Cardiac fibroblast (primary cell): Measurements from ENCODE around the gene TBC1D24.

Source experiments
- DNase-seq, 2 donors: peaks; one replicate each; pipeline versions ENCODE4 v3.0.0 to v3.0.0-alpha.2; 2010; ENCODE audit warnings: low read depth in 2 of 2
- H3K4me3 ChIP-seq, 2 donors: replicated peaks in 1 of 2; 1 replicate in 1 of 2; 2 replicates in 1 of 2; pipeline ENCODE4 v1.5.1; 2011; ENCODE audit warnings: low read depth in 2 of 2, low read length in 2 of 2, mild to moderate bottlenecking in 2 of 2, moderate library complexity in 1 of 2
- TF ChIP-seq, protein P1 (sequence below): IDR thresholded peaks from one replicate; pipeline ENCODE4 v1.5.1; 2011; ENCODE audit warnings: low read depth, mild to moderate bottlenecking, low read length, inconsistent platforms

Gene TBC1D24

DNA sequence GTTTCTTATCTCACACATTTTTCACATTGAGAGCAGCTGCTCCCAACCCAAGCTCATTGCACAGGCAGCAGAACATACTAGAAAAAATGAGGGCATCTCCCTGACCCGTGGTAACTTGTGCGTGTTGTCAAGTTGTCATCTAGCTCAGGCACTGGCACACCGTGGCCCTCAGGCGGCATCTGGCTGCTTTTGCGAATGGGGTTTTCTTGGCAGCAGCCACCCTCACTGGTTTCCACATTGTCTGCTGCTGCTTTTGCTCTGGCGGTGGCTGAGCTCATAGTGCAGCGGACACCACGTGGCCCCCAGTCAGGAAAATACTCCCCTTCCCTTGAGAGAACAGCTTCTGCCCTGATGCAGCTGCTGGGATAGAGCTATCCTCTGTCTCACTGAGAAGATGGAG lies 24.4 kb upstream of the TBC1D24 start:
- no peak for DNase-seq
- TF ChIP-seq, protein P1, sequence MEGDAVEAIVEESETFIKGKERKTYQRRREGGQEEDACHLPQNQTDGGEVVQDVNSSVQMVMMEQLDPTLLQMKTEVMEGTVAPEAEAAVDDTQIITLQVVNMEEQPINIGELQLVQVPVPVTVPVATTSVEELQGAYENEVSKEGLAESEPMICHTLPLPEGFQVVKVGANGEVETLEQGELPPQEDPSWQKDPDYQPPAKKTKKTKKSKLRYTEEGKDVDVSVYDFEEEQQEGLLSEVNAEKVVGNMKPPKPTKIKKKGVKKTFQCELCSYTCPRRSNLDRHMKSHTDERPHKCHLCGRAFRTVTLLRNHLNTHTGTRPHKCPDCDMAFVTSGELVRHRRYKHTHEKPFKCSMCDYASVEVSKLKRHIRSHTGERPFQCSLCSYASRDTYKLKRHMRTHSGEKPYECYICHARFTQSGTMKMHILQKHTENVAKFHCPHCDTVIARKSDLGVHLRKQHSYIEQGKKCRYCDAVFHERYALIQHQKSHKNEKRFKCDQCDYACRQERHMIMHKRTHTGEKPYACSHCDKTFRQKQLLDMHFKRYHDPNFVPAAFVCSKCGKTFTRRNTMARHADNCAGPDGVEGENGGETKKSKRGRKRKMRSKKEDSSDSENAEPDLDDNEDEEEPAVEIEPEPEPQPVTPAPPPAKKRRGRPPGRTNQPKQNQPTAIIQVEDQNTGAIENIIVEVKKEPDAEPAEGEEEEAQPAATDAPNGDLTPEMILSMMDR, result no peak
- H3K4me3 ChIP-seq, result no peak overlapping the region

DNA sequence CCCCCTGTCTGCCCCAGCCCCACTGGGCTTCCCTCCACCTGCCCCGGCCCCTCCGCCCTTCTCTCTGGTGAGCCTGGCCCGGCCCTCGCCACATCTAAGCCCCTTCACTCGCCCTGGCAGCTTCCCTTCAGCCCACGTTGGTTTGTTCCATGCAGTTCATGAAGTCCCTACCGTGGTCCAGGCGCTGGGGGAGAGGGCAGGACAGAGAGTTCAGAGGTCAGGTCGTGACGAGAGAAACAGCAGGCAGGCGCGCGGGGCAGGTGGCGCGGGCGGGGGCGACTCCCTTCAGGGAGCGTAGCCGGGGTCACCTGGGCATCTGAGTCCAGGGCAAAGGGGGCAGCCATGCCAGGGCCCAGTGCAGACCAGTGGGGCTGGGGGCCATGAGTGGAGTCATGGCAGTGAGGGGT lies 23.9 kb upstream of the TBC1D24 start:
- DNase-seq, result no peak
- H3K4me3 ChIP-seq, result no peak overlapping the region
- TF ChIP-seq, protein P1, result no peak

DNA sequence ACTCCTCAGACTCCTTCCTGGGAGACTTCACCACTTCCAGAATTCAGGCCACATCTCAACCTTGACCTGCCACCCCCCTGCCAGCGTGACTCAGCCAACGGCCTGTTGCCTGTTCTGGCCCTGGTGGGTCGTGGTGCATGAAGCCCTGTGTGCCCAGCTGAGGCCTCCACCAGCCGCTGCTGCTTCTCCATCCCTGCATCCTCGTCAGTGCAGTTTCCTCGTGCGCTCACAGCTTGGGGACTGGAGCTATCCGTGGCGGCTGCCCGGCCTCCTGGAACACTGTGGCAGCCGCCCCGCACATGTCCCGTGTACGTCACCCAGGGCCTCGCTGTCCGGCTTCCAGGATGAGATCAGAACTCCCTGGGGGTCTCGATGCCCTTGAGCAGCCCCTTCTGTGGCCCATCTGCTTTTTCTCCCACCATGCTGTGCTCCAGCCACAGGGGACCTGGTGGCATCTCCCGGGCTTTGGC lies 23.0 kb upstream of the TBC1D24 start:
- TF ChIP-seq, protein P1, result no peak
- H3K4me3 ChIP-seq, result no peak overlapping the region
- DNase-seq, result no peak

DNA sequence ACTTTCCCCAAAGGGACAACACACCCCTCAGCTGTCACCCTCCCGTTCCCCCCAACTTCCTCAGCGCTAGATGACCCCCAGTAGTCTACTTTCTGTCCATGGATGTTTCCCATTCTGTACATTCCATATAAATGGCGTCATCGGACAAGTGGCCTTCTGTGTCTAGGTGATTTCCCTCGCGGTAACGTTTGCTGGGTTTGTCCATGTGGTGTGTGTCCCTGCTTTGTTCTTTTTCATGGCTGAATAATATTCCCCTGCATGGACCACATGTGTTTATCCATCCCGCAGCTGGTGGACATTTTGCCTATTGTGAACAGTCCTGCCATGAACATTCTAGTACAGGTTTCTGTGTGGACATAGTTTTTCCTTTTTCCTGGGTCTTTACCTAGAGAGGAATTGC lies 22.3 kb upstream of the TBC1D24 start:
- DNase-seq, result no peak
- TF ChIP-seq, protein P1, result no peak
- no peak overlapping the region for H3K4me3 ChIP-seq

DNA sequence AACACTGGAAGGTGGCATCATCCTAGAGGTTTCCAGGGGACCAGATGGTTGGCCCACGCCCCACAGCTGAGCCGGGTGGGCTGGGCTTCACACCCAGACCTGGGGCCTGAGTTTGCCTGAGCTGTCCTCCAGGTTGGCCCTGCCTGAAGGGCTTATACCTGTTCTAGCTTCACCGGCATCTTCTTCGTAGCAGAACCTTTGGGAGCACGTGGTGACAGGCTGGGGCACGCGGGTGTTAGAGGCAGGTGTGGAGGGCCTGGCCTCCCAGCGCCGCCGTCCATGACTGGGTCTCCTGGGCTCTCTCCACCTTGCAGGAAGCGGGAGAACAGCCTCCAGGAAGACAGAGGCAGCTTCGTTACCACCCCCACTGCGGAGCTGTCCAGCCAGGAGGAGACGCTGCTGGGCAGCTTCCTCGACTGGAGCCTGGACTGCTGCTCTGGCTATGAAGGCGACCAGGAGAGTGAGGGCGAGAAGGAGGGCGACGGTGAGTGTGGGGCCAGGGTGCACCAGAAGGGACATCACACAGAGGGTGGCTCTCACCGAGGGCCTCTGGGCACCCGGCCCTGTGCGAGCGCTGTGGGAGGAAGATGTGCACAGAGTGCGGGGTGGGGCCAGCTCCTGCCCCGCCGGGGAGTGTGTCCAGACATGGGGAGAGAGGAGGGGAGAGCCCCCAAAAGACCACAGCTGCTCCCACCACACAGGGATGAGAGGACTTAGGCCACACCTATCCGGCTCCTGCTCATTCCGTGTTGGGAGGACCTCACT lies 19.7 kb upstream of the TBC1D24 start:
- no peak overlapping the region for H3K4me3 ChIP-seq
- TF ChIP-seq, protein P1, result no peak
- DNase-seq, result no peak

DNA sequence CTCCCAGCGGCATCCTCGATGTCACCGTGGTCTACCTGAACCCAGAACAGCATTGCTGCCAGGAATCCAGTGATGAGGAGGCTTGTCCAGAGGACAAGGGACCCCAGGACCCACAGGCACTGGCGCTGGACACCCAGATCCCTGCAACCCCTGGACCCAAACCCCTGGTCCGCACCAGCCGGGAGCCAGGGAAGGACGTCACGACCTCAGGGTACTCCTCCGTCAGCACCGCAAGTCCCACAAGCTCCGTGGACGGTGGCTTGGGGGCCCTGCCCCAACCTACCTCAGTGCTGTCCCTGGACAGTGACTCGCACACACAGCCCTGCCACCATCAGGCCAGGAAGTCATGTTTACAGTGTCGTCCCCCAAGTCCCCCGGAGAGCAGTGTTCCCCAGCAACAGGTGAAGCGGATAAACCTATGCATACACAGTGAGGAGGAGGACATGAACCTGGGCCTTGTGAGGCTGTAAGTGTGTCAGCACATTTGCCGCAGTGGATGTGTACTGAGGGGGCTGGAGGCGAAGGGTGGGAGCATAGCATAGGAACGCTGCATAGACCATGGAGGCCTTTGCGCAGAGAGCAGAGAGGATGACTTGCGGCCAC lies 18.3 kb upstream of the TBC1D24 start:
- TF ChIP-seq, protein P1, result no peak
- DNase-seq, result no peak
- H3K4me3 ChIP-seq, result no peak overlapping the region
